DND-41 (cell line): ENCODE results near the gene DIP2B.

Source experiments
- ATAC-seq: fragments of 200-7000 bp; cut with Tn5 transposase; 3 replicates; pipeline ENCODE4 v1.9.1; 2021; ENCODE audit warnings: low read depth; ENCODE audit not compliant: insufficient read depth
- DNase-seq: peaks from one replicate; pipeline ENCODE4 v3.0.0-alpha.2; 2020
- H2AFZ ChIP-seq: 2 replicates; pipeline ENCODE4 v1.6.0; 2012; ENCODE audit warnings: low read depth, low read length
- H3K27ac ChIP-seq: 2 replicates; pipeline ENCODE4 v1.5.1; 2012; ENCODE audit warnings: low read length, inconsistent platforms
- H3K27me3 ChIP-seq: fragments of 200-600 bp; sonication (generic); 2 replicates; pipeline ENCODE4 v1.6.0; 2012; ENCODE audit warnings: low read length, mild to moderate bottlenecking, inconsistent platforms; ENCODE audit not compliant: insufficient read depth, poor library complexity
- H3K36me3 ChIP-seq: 2 replicates; pipeline ENCODE4 v1.5.1; 2012; ENCODE audit warnings: low read length, inconsistent platforms; ENCODE audit not compliant: insufficient read depth
- H3K4me1 ChIP-seq: 2 replicates; pipeline ENCODE4 v1.5.1; 2012; ENCODE audit warnings: mild to moderate bottlenecking, low read length; ENCODE audit not compliant: insufficient read depth
- H3K4me2 ChIP-seq: 2 replicates; pipeline ENCODE4 v1.6.0; 2012; ENCODE audit warnings: mild to moderate bottlenecking, moderate library complexity, low read length, inconsistent platforms; ENCODE audit not compliant: insufficient read depth
- H3K4me3 ChIP-seq, 2 experiments: fragments of 200-600 bp in 1 of 2; shearing (Covaris generic) in 1 of 2; 2 replicates each; pipeline ENCODE4 v1.5.1; 2012 to 2016; ENCODE audit warnings: inconsistent platforms in 2 of 2, low read length in 2 of 2, mild to moderate bottlenecking in 2 of 2, low read depth in 1 of 2, moderate library complexity in 1 of 2
- H3K79me2 ChIP-seq: 2 replicates; pipeline ENCODE4 v1.6.0; 2012; ENCODE audit warnings: low read length, inconsistent platforms; ENCODE audit not compliant: insufficient read depth
- H3K9ac ChIP-seq: 2 replicates; pipeline ENCODE4 v1.6.0; 2012; ENCODE audit warnings: low read depth, mild to moderate bottlenecking, inconsistent platforms, low read length, moderate library complexity
- H3K9me3 ChIP-seq: 2 replicates; pipeline ENCODE4 v1.5.1; 2012; ENCODE audit warnings: low read length, moderate library complexity, mild to moderate bottlenecking, inconsistent platforms; ENCODE audit not compliant: insufficient read depth, severe bottlenecking
- H4K20me1 ChIP-seq: 2 replicates; pipeline ENCODE4 v1.6.0; 2012; ENCODE audit warnings: low read length; ENCODE audit not compliant: insufficient read depth
- CTCF ChIP-seq: IDR thresholded peaks from 2 replicates; pipeline ENCODE4 v1.5.1; 2012; ENCODE audit warnings: borderline replicate concordance, low read length, moderate library complexity, mild to moderate bottlenecking; ENCODE audit not compliant: poor library complexity, severe bottlenecking; ENCODE audit errors: extremely low read depth
- EZH2 ChIP-seq: IDR thresholded peaks from 3 replicates; pipeline ENCODE4 v1.6.1; 2012; ENCODE audit warnings: borderline replicate concordance, low read depth, mild to moderate bottlenecking, moderate library complexity, low read length, inconsistent platforms; ENCODE audit not compliant: severe bottlenecking

The DIP2B gene

GRCh38 chr12:50514526-50515276, 9.9 kb downstream of the DIP2B start:
- Histone ChIP-seq H3K27ac (no peak overlapping the region), H3K4me3 (no peak overlapping the region), H3K9ac (no peak overlapping the region), H3K36me3 (no peaks in the 10 kb centered on the region), H3K4me2 (no peak overlapping the region), H3K4me1 (no peaks in the 10 kb centered on the region; the same call in 1 of the 2 replicates), H2AFZ (no peak overlapping the region), H3K79me2 (peaks cover 95% of the 10 kb centered on the region), H4K20me1 (peaks cover 15% of the 10 kb centered on the region; the same call in 1 of the 2 replicates), H3K27me3 (no peaks in the 10 kb centered on the region), H3K9me3 (no peaks in the 10 kb centered on the region)
- peak; percentile 22; the same call in 1 of the 3 replicates for ATAC-seq
- TF ChIP-seq EZH2 (no peak), CTCF (no peak)
- no peak for DNase-seq

GRCh38 chr12:50515587-50515986, 10.8 kb downstream of the DIP2B start:
- no peak for ATAC-seq
- no peak for DNase-seq
- Histone ChIP-seq H2AFZ (no peak overlapping the region), H3K36me3 (no peaks in the 10 kb centered on the region), H3K79me2 (peaks cover 95% of the 10 kb centered on the region), H3K27me3 (no peaks in the 10 kb centered on the region), H4K20me1 (peaks cover 13% of the 10 kb centered on the region; the same call in 1 of the 2 replicates), H3K4me2 (no peak overlapping the region), H3K9me3 (no peaks in the 10 kb centered on the region), H3K4me3 (no peak overlapping the region), H3K27ac (no peak overlapping the region), H3K9ac (no peak overlapping the region), H3K4me1 (no peaks in the 10 kb centered on the region; the same call in 1 of the 2 replicates)
- no peak for TF ChIP-seq EZH2
- TF ChIP-seq CTCF = no peak

DNA sequence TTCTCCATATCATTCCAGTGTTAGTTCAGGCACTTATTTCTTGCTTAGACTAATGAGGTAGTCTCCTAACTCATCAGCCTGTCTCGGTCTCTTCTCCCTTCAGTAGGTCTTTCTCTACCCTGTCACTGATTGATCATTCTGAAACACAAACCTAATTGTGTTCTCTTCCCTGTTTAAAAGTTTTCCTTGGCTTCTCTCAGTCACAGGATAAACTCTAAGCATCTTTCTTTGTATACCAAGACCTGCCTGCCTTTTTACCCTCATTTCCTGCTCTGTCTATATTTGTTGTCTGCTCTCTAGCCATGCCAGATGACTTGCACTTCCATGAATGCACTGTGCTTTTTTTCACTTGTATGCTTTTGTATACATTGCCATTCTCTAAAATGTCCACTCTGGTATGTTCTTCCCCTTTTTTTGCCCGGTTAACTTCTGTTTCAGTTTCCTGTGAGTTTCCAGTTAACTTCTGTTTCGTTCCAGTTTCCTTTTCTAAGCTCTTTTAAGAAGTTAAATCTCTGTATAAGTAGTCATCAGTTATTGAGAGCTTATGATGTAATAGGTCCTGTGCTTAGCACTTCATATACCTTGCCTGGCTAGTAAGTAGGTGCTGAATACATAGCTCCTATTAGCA, 12.8 kb downstream of the DIP2B start:
- H3K4me2 ChIP-seq = no peak overlapping the region

More for the DNA sequence above, 12.8 kb downstream of the DIP2B start:
- Histone ChIP-seq H3K27me3 (no peaks in the 10 kb centered on the region), H3K9ac (no peak overlapping the region), H3K36me3 (peaks cover 3% of the 10 kb centered on the region; the same call in 1 of the 2 replicates), H3K27ac (0 out of 2 replicates have a peak overlapping the region, but pooled peaks have one; percentile 3), H4K20me1 (peaks cover 13% of the 10 kb centered on the region; the same call in 1 of the 2 replicates), H3K9me3 (no peaks in the 10 kb centered on the region), H2AFZ (no peak overlapping the region), H3K4me1 (no peaks in the 10 kb centered on the region; the same call in 1 of the 2 replicates), H3K79me2 (peaks cover 97% of the 10 kb centered on the region), H3K4me3 (no peak overlapping the region)
- DNase-seq = no peak
- peak; percentile 52; the same call in 2 of the 3 replicates for ATAC-seq
- TF ChIP-seq EZH2 (no peak), CTCF (no peak)
